HG03045 (cell line): ENCODE measurements around the gene CIRBP.
"Not testable (repeated sequence)": the region's sequence is repeated elsewhere in the genome, so short reads cannot be mapped to it uniquely, and the experiment has no call there.

Experiments used
- ATAC-seq: cut with Tn5 transposase; IDR thresholded peaks from one replicate; pipeline ENCODE4 v1.9.1; 2021; ENCODE audit warnings: mild to moderate bottlenecking, moderate library complexity; ENCODE audit not compliant: unreplicated experiment

CIRBP gene

DNA sequence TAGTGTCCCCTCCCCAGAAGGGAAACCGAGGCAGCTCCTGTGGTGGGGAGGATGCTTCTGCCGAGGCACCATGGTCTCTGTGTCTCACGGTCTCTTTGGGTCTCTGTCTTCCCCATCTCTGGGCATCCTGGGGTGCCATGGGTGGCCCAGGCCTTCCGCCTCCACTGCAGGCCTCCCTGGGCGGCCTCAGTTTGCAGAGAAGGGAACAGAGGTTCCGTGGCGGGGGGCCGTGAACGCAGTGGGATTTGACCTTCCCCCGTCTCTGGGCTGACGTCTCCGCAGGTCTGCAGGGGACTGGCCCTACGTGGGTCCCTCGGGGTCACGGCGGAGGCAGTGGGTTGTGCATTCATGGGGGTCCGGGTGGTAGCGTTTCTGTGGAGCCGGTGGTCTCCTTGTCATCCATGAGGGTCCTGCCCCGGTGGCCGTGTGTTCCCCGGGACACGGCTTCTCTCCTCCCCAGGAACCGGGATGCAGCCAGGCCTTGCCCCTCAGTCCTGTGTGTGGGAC, 21.1 kb downstream of the CIRBP start:
- ATAC-seq: no peak

DNA sequence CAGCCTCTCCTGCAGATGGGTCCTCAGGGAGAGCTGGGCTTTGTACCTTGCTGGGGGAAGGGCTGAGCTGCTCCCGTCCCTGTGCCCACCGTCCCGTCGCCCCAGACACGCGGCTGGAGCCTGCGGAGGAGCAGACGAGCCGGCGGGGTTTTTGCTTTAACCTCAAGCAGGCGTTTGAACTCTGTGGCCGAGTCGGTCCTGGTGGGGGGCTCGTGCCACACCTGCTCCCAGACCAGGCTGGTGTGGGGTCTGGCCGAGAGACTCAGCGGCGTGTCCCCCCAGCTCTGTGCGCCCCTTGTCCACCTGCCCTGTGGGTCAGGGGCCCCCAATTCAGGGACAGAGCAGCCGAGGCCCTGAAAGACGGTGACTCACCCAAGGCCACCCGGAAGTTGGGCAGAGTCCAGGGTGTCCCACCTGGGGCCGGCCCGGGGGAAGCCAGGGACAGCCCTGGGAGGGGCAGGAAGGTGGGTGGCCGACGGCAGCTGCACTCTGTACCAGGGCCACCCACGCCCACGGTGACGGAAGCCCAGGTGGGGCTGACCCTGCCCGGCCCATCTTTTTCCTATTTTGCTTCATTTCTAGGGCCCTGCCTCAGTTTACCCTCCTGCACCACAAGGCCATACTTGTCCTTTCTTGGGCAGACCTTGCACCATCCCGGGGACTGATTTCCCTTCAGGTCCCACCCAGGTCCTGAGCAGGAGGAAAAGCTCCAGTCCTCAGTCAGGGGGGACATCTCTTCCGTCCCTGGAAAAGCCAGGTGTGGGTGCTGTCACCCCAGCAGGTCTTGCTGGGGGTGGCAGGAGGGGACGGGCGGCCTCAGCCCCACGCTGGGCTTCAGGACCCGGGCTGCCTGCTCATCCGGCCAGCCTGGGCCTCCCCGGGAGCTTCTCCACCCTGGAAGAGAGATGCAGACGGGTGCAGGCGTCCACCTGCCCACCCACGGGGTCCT, 21.8 kb downstream of the CIRBP start:
- ATAC-seq: no peak

GRCh38 chr19:1291761-1292418, 22.8 kb downstream of the CIRBP start:
- ATAC-seq: no peak

- ATAC-seq: no peak
Measured at GRCh38 chr19:1292419-1293151, 23.5 kb downstream of the CIRBP start.

- no peak for ATAC-seq
Measured at GRCh38 chr19:1293782-1294604, 24.9 kb downstream of the CIRBP start.

- ATAC-seq: no peak
Measured at GRCh38 chr19:1294688-1295087, 25.6 kb downstream of the CIRBP start.

GRCh38 chr19:1295169-1296012, 26.3 kb downstream of the CIRBP start:
- no peak for ATAC-seq

DNA sequence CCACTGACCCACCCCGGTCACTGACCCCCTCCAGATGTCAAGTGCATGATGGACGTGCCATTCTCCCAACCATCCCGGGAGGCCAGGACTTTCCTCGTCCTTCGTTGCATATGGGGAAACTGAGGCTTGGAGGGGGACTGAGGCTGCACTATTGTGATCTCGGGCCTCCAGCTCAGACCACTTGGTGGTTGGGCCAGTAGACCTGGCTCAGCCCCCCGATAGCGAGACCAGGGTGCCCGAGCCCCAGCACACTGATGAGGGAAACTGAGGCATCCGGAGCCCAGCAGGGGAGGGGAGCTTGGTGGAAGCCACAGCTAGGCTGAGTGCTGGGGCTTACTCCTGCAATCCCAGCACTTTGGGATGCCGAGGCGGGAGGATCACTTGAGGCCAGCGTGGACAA, 26.9 kb downstream of the CIRBP start:
- ATAC-seq: no peak

DNA sequence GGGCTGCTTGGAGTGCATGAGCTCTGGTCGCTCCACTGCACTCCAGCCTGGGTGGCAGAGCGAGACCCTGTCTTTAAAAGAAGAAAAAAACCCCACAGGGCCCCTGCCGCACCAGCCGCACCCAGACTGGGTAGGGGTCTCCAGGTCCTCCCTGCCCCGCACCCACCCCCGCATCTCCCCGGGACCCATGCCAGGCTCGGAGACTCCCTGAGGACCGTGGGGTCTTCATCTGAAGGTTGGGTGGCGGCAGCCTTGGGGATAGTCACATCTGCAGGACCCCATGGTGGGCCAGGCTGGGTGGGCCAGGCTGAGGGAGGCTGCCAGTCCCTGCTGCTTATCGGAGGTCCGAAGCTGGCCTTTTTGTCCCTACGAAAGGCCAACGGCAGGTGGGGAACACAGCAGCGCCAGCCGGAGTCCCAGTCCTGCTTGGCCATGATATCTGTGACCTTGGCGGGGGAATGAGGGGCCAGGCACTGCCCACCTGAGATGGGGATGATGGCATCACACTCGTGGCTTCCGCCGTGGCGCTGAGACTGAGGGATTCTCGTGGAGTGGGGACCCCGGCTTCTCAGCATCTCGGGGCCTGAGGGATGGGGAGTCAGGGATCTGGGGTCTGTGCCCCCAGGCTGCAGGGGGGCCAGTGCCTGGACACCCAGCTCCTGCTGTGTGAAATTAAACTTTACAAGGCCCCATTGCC, 27.6 kb downstream of the CIRBP start:
- ATAC-seq: no peak

DNA sequence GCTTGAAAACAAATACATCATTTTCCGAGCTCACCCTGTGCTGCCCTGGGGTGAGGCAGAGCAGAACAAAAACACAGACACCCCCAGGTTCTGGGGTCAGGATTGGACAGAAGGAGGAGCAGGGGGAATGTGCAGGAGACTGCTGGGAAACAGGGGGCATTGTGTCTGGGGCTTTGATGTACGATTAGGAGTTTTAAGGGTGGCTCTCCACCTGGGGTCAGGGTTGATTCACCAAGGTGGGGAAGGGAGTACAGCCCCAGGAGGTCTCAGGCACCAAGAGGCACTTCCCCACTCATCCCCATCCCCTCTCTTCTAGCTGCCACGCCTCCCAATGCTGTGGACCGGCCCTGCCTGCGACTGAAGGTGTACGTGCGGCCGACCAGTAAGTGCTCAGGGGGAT, 29.1 kb downstream of the CIRBP start:
- no peak for ATAC-seq

- no peak for ATAC-seq
Measured at GRCh38 chr19:1299801-1300200, 30.7 kb downstream of the CIRBP start.

DNA sequence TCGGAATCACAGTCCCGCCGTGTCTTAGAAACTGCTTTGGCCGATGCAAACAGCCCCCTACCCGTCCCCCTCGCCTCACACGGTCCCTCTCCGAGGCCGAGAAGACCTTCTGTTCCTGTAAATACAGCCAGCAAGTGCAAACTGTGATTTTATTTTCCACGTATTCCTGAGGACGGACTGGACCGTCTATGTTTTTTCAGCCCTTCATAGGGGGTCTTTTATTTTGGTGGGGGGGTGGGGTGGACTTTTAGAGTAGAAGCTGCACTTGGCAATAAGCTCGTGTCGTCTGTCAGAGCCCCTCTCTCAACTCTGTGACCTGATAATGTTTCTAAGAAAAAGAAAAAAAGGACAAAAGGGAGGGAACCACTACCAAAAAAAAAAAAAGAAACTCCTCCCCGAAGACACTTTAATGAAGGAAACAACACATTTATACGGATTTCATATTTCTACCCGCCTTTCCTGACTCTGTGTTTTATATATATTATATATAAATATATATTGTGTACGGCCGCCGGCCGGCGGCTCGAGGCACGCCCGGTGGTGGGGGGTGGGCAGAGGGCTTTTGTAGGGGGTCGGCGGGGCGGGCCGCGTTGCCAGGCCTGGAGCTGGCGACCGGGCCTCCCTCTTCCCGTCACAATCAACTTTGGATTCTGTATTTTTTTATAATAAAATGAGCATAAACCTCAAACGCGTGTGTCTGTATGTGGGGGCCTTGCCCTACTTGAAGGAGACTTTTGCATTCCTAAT, 31.8 kb downstream of the CIRBP start:
- no peak for ATAC-seq

DNA sequence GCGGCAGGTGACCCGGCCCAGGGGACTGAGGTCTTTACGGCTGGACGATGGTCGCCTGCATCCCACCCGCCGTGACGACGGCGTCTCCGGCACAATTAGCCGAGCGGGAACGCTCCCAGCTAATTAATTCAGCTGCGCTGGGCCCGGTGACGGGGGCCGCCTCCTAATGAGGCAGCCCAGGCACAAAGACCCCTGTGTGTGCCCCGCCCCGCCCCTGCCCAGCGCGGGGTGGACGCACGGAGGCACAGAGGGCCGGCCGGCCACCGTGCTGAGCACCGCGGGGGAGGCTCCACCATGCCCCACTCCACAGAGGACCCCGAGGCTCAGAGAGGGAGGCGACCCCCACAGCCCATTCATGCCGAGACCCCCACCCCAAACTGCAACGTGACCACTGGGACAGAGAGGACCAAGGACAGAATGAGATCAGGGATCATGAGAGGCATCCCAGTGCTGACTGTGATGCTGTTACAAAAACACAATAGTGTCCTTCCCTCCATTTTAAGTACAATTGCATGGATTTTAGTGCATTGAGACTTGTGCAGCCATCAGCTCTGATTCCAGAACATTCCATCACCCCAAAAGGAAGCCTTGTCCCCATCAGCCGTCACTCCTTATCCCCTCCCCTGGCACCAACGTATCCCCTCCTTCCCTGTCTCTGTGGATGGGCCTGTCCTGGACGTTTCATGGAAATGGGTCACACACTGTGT, 33.6 kb downstream of the CIRBP start:
- no peak for ATAC-seq

GRCh38 chr19:1304197-1304924, 35.2 kb downstream of the CIRBP start:
- ATAC-seq: no peak

- not testable (repeated sequence) for ATAC-seq
Measured at GRCh38 chr19:1305354-1305753, 36.2 kb downstream of the CIRBP start.

DNA sequence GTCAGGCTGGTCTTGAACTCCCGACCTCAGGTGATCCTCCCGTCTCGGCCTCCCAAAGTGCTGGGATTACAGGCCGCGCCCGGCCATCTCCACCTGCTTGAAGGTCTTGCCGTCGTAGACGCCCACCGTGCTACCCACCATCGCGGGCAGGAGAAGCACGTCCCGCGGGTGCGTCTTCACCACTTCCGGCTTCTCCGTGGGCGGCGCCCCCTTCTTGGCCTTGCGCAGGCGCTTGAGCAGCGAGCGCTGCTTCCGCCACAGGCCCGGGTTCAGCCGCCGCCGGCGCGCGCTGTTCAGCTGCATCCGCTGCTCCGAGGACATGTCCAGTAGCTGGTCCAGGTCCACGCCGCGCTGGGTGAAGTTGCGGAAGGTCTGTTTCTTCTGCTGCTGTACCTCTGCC, 38.2 kb downstream of the CIRBP start:
- no peak for ATAC-seq

GRCh38 chr19:1307755-1308303, 38.7 kb downstream of the CIRBP start:
- no peak for ATAC-seq
